ENCODE data around the gene SLC25A13.

SLC25A13 gene

DNA sequence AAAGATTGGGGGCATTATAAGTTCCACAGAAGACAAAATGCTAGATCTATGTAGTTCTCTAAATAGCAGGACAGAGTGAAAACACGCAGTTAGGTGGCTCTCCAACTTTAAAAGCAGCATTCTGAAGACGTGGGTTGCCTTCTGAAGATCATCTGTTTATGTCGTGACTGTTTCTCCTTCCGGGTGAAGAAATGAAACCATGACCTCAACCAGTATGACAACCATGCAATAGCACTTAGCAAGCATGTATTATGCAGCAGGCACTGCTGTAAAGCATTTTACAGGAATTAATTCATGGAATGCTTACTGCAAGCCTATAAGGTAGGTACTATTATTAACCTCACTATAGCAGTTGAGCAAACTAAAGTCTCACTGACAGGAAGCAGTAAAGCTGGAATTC, 125.2 kb downstream of the SLC25A13 start:
- TF ChIP-seq, protein P1, sequence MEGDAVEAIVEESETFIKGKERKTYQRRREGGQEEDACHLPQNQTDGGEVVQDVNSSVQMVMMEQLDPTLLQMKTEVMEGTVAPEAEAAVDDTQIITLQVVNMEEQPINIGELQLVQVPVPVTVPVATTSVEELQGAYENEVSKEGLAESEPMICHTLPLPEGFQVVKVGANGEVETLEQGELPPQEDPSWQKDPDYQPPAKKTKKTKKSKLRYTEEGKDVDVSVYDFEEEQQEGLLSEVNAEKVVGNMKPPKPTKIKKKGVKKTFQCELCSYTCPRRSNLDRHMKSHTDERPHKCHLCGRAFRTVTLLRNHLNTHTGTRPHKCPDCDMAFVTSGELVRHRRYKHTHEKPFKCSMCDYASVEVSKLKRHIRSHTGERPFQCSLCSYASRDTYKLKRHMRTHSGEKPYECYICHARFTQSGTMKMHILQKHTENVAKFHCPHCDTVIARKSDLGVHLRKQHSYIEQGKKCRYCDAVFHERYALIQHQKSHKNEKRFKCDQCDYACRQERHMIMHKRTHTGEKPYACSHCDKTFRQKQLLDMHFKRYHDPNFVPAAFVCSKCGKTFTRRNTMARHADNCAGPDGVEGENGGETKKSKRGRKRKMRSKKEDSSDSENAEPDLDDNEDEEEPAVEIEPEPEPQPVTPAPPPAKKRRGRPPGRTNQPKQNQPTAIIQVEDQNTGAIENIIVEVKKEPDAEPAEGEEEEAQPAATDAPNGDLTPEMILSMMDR (IDR thresholded peaks at IDR 0.05; ENCODE audit: borderline replicate concordance, insufficient read depth, low read depth, low read length): no peak
- no peak overlapping the region for H3K4me3 ChIP-seq (ENCODE audit: low read depth, low read length)

DNA sequence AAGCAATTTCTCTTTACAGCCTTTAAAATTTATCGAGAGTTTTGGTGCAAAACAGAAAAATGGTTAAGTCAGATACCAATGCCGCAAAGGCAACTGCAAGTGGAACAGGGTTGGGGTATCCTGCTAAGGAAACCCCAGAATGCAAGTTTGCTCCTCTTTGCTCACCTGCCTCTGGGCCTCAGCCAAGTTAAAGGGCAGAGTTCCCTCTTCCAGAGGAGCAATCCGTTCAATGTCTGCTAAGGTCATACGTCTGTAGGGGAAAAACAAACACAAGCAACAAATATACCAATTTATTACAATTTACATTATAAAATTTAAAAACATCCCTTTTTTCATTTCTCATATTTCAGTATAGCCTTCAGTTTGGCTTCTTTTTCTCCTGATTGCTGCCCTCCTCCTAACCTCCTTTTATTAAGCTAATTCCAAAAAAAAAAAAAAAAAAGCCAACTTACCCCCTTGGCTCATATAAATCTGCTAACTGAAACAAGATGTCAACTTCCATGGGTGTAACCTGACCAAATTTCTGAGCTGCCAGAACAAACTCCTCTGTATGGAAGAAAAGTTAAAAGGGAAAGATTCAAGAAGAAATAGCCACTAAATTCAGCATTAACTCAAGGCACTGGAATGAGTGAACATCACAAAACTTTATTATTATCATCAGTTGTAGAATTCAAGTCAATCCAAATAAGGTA, 132.6 kb downstream of the SLC25A13 start:
- no peak overlapping the region for H3K4me3 ChIP-seq (ENCODE audit: low read depth, low read length)
- TF ChIP-seq, protein P1 (IDR thresholded peaks at IDR 0.05; ENCODE audit: borderline replicate concordance, insufficient read depth, low read depth, low read length): no peak

DNA sequence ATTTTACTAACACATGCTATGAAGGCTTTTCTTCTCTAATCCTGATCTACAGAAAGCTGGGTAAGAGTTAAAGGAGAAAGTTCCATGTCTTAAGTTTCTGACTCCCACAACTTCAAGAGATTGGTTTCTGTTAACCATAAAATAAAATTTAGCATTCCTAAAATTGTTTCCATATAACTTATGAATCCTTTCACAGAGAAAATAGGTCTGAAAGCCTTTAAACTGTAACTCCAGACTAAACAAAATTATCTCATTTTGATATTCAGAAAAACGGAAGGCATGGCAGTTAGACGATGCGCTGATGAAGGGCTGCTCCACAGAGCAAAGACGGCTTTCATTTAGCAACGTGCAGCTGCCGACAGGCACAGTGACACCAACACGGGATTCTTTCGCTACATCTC, 133.3 kb downstream of the SLC25A13 start:
- TF ChIP-seq, protein P1 (IDR thresholded peaks at IDR 0.05; ENCODE audit: borderline replicate concordance, insufficient read depth, low read depth, low read length): no peak
- no peak overlapping the region for H3K4me3 ChIP-seq (ENCODE audit: low read depth, low read length)

DNA sequence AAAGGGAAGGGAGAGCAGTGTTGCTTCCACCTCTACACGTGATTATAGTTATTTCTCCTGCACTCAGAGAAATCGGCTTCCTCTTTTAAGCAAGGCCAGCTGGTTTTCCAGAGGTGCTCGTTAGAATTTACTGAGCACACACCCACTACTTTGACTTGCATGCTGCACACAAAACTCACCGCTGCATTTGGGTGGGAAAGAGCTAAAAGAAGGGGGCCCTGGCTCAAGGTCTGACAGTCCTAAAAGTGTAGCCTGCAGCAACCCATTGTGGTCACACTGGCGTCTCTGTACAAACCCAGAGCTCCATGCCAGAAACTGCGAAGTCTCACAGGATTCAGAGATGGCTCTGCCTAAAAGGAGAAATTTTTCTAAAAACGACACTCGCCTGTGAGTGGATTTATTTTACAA, 133.7 kb downstream of the SLC25A13 start:
- no peak overlapping the region for H3K4me3 ChIP-seq (ENCODE audit: low read depth, low read length)
- TF ChIP-seq, protein P1 (IDR thresholded peaks at IDR 0.05; ENCODE audit: borderline replicate concordance, insufficient read depth, low read depth, low read length): no peak

DNA sequence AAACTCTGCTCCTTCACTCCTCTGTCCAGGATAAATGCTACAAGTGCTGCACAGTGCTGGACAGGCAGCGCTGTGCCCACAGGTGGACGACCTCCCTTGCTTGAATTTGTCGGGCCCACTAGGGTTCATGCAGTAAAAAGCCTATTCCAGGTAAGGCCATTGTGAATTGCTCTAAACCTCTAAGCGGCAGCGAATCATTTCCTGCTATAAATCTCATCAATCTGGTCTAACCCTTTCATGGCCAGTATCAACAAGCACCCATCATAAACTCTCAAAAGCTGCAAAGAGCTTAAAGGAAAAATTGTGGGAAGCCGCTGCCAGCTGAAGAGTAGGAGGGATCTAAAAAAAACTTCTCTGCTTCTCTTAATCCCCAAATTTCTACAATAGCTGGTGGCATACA, 134.2 kb downstream of the SLC25A13 start:
- TF ChIP-seq, protein P1 (IDR thresholded peaks at IDR 0.05; ENCODE audit: borderline replicate concordance, insufficient read depth, low read depth, low read length): no peak
- no peak overlapping the region for H3K4me3 ChIP-seq (ENCODE audit: low read depth, low read length)

DNA sequence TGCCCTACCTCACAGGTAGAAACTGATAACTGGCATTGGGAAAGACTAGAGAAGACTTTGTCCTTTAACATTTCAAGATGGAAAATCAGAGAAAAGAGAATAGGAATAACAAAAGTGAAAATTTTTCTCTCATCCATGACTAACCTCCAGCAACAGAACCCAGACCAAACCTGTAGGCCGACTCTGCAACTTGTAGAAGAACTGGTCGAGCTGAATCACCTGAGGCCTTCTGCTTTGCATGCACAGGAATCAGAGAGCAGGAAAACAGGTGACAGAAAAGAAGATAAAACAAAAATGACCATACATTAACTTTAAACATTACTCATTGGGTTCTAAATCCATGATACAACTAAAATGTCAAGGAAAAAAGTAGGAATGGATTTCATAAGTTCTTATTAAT, 137.1 kb downstream of the SLC25A13 start:
- no peak overlapping the region for H3K4me3 ChIP-seq (ENCODE audit: low read depth, low read length)
- TF ChIP-seq, protein P1 (IDR thresholded peaks at IDR 0.05; ENCODE audit: borderline replicate concordance, insufficient read depth, low read depth, low read length): no peak

DNA sequence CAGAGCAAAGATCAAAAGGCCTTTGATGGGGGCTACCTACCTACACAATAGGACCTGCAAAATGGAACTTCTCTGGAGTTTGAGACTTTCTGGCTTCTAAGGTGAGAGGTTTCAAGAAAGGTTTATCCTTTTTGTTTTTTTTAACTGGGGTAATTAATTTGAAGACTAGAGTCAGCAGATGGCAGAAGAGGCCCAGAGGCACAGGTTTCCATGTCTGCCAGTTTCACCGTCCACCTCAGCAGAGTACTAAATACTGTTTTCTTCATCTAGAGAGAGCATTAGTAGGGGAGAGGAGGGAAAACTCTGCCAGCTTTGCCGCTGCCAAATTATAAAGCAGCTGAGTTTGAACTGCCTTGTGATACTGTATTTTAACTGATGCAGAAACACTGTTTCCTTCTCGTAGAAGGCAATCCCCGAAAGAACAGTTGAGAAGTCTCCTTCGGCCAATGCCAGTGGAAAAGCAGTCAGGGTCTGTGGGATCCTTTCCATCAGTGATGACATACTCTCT, 138.7 kb downstream of the SLC25A13 start:
- H3K4me3 ChIP-seq (ENCODE audit: low read depth, low read length): no peak overlapping the region
- TF ChIP-seq, protein P1 (IDR thresholded peaks at IDR 0.05; ENCODE audit: borderline replicate concordance, insufficient read depth, low read depth, low read length): no peak

All from GM12875 (cell line).